HG03354 (cell line): Measurements from ENCODE around the gene CLDN16.

Experiments
- ATAC-seq: cut with Tn5 transposase; IDR thresholded peaks from one replicate; pipeline ENCODE4 v1.9.1; 2021; ENCODE audit warnings: mild to moderate bottlenecking; ENCODE audit not compliant: unreplicated experiment, poor library complexity, severe bottlenecking

Gene CLDN16

DNA sequence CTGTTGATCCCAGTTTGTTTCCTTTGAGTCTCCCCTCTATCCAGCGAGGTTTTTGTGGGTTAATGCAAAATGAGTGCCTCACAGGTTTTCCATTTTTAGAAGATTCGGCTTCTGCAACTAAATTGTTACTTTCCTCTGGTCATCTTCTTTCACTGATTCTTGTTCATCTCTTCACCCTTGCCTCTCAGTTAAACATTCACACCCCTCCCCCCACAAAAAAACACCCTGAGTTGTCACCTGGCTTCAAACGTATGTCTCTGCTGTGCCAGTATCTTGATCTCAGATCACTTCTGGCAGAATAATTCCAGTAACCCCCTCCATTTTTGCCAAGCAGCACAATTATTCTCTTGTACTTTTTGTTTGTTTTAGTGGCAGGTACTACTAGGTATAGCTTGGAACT lies 12.3 kb upstream of the CLDN16 start:
- no peak for ATAC-seq

DNA sequence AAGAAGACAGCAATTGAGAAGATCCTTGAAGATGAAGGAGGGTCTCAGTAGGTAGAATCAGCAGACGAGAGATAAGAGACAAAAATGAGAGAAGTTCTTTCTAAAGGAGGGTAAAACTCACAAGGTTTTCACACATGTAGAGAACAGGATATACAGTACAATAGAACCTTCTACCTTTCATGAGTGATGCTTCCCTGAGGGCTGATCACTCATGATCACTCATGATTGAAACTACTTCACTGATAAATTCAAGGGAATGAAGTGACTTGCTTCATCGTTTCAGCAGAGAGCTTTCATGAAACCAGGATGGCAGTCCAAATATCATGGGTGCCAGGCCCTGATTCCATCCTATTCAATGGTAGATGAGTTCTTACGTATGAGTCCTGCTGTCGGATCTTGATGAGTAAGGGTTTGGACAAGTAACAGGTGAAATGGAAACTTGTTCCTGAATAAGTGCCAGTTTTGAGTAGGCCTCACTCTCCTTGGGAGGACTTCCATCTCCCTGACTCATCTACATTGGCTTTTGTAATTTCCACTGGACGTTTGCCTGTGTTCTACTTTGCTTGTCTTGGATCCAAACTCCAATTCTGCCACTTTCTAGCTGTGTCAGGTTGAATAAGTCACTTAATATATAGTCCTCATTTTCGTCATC lies 9.6 kb upstream of the CLDN16 start:
- no peak for ATAC-seq

- ATAC-seq = no peak
Measured at GRCh38 chr3:190380184-190380583, 7.8 kb upstream of the CLDN16 start.

DNA sequence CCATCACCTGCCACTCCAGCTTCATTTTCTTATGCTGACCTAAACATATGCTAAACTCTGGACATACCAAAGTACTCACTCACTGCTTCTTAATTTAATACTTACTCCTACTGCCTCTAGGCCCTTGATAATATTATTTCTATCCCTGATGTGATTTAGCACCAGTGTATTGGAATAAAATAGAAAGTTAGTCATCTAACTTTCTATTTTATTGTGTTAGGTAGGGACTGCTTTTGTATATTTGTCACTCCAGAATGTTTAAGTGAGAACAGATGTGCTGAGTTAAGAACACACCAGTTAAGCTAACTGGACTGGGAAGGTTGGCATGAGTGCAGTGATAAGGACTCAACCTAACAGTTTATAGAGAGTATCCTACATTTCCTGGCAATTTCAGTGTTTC lies 6.5 kb upstream of the CLDN16 start:
- ATAC-seq = no peak

DNA sequence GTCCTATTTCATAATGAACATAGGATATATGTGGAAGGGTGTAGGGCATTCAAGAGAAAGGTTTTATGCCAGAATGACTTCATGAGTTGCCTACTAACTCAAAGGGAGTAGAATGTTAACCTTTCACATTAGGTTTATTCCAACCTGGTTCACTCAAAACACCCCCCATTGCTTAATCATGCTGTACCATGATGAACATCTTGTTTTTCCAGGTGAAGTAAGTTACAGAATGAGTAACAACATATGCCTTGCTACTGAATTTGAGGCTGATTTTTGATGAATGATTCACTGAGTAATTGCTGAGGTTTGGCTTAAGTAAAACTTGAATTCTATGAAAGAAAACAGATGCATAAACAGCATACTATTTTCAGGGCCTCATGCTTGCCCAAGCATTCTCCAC lies 5.9 kb upstream of the CLDN16 start:
- peak; percentile 46 for ATAC-seq

GRCh38 chr3:190384309-190384756 lies 3.6 kb upstream of the CLDN16 start:
- peak; percentile 90 for ATAC-seq

- no peak for ATAC-seq
Measured at GRCh38 chr3:190385731-190386688, 2.0 kb upstream of the CLDN16 start.

GRCh38 chr3:190388703-190389102 lies 740 bp downstream of the CLDN16 start:
- no peak for ATAC-seq

DNA sequence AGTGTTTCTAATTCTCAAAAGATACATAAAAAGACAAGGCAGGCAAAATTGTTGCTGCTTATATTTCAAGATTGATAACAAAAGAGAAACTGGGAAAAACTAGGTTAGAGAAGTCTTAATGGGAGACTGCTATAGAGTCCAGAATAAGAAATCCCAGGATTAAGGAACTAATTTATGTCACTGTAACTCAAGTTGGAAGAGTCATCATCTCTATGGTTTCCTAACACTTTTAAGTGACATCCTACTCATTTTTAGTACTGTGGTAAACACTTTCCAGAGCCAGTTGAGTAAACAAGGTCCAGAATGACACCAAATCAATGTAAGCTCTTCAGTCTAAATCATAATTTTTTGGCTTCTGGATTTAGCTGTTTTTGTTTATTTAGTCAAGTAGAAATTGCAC lies 8.0 kb downstream of the CLDN16 start:
- ATAC-seq = no peak

GRCh38 chr3:190397889-190398288 lies 9.9 kb downstream of the CLDN16 start:
- no peak for ATAC-seq

GRCh38 chr3:190399677-190400076 lies 11.7 kb downstream of the CLDN16 start:
- ATAC-seq = no peak

- ATAC-seq = no peak
Measured at GRCh38 chr3:190401963-190402362, 14.0 kb downstream of the CLDN16 start.

- no peak for ATAC-seq
Measured at GRCh38 chr3:190404715-190405114, 16.8 kb downstream of the CLDN16 start.

GRCh38 chr3:190414297-190414696 lies 26.3 kb downstream of the CLDN16 start:
- no peak for ATAC-seq

DNA sequence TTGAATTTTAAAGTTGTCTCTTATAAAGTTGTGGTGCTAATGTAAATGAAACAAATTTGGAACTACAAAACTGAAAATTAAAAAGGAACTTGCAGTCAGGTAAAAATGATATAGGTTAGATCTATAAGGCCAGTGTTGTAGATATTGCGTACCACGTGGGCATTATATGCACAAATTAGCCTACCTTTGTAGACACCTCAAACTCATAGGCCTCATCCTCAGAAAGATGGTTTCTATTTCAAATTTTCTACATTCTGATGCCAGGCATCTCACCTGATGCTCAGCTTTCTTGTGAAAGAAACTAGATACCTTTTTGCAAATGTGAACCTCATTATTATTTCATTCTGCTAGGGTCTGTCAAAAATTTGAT lies 36.1 kb downstream of the CLDN16 start:
- ATAC-seq = peak; percentile 1

DNA sequence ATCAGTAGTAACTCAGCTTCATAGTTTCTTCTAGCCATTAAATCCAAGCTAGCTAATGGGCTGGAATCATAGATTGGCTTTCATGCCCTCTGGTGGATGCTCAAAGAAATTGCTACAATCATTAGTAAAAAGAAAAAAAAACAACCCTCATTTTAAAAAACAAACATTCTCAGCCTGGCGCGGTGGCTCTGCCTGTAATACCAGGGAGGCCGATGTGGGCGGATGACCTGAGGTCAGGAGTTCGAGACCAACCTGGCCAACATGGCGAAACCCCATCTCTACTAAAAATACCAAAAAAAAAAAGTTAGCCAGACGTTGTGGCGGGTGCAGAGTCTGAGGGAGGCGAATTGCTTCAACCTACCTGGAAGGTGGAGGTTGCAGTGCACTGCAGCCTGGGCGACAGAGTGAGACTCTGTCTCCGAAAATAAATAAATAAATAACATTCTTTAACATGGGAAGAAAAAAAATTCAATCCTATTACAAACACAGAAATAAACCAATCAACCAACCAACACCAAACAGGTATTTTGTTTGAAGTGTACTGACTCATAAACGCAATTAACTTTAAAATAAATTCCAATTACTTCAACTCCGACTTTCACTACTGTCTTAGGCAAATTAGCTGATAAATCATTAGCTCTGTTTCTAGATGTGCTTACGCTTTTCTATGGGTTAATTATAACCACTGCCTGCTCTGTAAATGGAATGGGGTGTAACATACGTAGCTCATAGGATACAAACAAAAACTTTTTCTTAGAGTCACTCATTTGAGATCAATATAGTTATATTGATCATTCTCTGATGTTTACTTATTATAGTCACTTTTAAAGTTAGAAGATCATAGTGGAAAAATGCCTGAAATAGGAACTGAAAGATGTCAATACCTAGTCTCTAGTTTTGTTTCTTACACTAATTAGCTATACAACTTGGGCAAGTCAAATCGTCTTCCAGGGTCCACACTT lies 36.8 kb downstream of the CLDN16 start:
- ATAC-seq = peak; percentile 78

DNA sequence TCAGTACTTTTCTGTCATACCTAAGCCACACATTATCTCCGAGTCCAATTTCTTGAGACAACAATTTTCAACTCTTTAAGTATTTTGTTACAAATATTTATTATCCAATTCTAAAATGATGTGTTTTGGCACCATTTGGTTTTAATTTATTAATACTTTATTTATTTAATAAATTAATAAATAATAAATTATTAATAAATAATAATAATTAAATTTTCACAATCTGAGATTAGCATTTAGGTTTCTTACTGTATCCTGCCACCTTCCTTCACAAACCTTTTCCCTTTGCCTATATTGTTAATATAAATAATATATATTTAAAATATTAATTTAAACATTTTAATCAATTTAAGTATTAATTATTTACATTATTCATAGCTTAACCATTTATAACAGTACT lies 37.9 kb downstream of the CLDN16 start:
- ATAC-seq = no peak

DNA sequence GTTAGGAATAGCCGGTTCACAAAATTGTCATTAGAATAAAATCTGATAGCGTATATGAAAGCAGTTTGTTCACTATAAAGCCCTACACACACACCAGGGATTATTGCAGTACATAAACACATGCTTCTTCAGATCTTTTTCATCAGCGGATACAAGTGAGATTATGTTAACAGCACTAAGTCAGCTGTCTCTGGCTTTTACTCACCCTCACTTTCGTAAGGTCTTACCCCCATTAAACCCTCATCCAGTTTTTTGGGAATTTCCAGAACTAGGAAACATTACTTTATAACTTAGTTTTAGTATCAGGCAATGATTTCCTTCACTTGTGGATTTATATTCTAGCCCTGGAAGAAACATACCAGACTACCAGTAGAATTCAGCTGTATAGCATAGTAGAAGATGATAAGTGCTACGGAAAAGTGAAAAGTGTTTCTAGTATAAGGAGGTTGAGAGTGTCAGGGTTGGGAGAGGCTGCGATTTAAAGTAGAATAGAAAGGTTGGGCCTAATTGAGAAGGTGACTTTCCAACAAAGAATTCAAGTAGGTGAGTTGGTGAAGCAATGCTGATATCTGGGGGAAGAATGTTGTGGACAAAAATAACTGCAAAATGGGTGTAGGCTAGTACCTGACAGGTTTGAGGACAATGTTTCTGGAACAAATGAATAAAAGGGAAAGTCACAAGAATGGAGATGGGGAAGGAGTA lies 39.0 kb downstream of the CLDN16 start:
- no peak for ATAC-seq

GRCh38 chr3:190429681-190430080 lies 41.7 kb downstream of the CLDN16 start:
- no peak for ATAC-seq
